HL-60 (cell line): ENCODE data around the gene LGR6.

Experiments
- DNase-seq, 2 experiments: peaks; one replicate each; pipeline ENCODE4 v3.0.0-alpha.2; 2010 to 2020; ENCODE audit warnings: low read depth in 1 of 2, low spot score in 1 of 2
- H3K27ac ChIP-seq: fragments of 250-450 bp; sonication (Bioruptor Pico); replicated peaks from 2 replicates; pipeline ENCODE4 v1.5.1; 2020; ENCODE audit warnings: mild to moderate bottlenecking, moderate library complexity
- H3K27me3 ChIP-seq: fragments of 250-450 bp; sonication (Bioruptor Pico); 2 replicates; pipeline ENCODE4 v1.5.1; 2021; ENCODE audit warnings: mild to moderate bottlenecking, moderate library complexity; ENCODE audit not compliant: insufficient read depth, poor library complexity, severe bottlenecking
- H3K4me3 ChIP-seq: replicated peaks from 2 replicates; pipeline ENCODE4 v1.5.1; 2011; ENCODE audit warnings: mild to moderate bottlenecking, control low read depth, low read length; ENCODE audit not compliant: insufficient read depth
- GABPA ChIP-seq: IDR thresholded peaks from 2 replicates; pipeline ENCODE4 v1.6.1; 2012; ENCODE audit warnings: low read depth
- POLR2AphosphoS5 ChIP-seq: IDR thresholded peaks from 2 replicates; pipeline ENCODE4 v1.6.1; 2012; ENCODE audit warnings: low read depth
- SPI1 ChIP-seq: IDR thresholded peaks from 2 replicates; pipeline ENCODE4 v1.6.1; 2012; ENCODE audit warnings: low read depth, mild to moderate bottlenecking, borderline replicate concordance
- TF ChIP-seq, protein P1 (sequence below): IDR thresholded peaks from 2 replicates; pipeline ENCODE4 v1.6.1; 2012; ENCODE audit warnings: low read depth; ENCODE audit not compliant: insufficient replicate concordance
- TF ChIP-seq, protein P2 (sequence below): IDR thresholded peaks from one replicate; pipeline ENCODE4 v1.5.1; 2011; ENCODE audit warnings: low read length, control low read depth, inconsistent platforms; ENCODE audit not compliant: insufficient read depth

Gene LGR6

DNA sequence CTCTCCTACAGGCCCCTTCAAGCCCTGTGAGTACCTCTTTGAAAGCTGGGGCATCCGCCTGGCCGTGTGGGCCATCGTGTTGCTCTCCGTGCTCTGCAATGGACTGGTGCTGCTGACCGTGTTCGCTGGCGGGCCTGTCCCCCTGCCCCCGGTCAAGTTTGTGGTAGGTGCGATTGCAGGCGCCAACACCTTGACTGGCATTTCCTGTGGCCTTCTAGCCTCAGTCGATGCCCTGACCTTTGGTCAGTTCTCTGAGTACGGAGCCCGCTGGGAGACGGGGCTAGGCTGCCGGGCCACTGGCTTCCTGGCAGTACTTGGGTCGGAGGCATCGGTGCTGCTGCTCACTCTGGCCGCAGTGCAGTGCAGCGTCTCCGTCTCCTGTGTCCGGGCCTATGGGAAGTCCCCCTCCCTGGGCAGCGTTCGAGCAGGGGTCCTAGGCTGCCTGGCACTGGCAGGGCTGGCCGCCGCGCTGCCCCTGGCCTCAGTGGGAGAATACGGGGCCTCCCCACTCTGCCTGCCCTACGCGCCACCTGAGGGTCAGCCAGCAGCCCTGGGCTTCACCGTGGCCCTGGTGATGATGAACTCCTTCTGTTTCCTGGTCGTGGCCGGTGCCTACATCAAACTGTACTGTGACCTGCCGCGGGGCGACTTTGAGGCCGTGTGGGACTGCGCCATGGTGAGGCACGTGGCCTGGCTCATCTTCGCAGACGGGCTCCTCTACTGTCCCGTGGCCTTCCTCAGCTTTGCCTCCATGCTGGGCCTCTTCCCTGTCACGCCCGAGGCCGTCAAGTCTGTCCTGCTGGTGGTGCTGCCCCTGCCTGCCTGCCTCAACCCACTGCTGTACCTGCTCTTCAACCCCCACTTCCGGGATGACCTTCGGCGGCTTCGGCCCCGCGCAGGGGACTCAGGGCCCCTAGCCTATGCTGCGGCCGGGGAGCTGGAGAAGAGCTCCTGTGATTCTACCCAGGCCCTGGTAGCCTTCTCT lies 124.6 kb downstream of the LGR6 start:
- H3K4me3 ChIP-seq = no peak overlapping the region
- DNase-seq = no peak
- H3K27me3 ChIP-seq = peaks cover 7% of the 10 kb centered on the region
- H3K27ac ChIP-seq = no peak overlapping the region
- TF ChIP-seq, protein P1, sequence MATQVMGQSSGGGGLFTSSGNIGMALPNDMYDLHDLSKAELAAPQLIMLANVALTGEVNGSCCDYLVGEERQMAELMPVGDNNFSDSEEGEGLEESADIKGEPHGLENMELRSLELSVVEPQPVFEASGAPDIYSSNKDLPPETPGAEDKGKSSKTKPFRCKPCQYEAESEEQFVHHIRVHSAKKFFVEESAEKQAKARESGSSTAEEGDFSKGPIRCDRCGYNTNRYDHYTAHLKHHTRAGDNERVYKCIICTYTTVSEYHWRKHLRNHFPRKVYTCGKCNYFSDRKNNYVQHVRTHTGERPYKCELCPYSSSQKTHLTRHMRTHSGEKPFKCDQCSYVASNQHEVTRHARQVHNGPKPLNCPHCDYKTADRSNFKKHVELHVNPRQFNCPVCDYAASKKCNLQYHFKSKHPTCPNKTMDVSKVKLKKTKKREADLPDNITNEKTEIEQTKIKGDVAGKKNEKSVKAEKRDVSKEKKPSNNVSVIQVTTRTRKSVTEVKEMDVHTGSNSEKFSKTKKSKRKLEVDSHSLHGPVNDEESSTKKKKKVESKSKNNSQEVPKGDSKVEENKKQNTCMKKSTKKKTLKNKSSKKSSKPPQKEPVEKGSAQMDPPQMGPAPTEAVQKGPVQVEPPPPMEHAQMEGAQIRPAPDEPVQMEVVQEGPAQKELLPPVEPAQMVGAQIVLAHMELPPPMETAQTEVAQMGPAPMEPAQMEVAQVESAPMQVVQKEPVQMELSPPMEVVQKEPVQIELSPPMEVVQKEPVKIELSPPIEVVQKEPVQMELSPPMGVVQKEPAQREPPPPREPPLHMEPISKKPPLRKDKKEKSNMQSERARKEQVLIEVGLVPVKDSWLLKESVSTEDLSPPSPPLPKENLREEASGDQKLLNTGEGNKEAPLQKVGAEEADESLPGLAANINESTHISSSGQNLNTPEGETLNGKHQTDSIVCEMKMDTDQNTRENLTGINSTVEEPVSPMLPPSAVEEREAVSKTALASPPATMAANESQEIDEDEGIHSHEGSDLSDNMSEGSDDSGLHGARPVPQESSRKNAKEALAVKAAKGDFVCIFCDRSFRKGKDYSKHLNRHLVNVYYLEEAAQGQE = no peak
- TF ChIP-seq GABPA = no peak
- TF ChIP-seq SPI1 = no peak
- TF ChIP-seq POLR2AphosphoS5 = no peak
- TF ChIP-seq, protein P2, sequence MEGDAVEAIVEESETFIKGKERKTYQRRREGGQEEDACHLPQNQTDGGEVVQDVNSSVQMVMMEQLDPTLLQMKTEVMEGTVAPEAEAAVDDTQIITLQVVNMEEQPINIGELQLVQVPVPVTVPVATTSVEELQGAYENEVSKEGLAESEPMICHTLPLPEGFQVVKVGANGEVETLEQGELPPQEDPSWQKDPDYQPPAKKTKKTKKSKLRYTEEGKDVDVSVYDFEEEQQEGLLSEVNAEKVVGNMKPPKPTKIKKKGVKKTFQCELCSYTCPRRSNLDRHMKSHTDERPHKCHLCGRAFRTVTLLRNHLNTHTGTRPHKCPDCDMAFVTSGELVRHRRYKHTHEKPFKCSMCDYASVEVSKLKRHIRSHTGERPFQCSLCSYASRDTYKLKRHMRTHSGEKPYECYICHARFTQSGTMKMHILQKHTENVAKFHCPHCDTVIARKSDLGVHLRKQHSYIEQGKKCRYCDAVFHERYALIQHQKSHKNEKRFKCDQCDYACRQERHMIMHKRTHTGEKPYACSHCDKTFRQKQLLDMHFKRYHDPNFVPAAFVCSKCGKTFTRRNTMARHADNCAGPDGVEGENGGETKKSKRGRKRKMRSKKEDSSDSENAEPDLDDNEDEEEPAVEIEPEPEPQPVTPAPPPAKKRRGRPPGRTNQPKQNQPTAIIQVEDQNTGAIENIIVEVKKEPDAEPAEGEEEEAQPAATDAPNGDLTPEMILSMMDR = no peak

DNA sequence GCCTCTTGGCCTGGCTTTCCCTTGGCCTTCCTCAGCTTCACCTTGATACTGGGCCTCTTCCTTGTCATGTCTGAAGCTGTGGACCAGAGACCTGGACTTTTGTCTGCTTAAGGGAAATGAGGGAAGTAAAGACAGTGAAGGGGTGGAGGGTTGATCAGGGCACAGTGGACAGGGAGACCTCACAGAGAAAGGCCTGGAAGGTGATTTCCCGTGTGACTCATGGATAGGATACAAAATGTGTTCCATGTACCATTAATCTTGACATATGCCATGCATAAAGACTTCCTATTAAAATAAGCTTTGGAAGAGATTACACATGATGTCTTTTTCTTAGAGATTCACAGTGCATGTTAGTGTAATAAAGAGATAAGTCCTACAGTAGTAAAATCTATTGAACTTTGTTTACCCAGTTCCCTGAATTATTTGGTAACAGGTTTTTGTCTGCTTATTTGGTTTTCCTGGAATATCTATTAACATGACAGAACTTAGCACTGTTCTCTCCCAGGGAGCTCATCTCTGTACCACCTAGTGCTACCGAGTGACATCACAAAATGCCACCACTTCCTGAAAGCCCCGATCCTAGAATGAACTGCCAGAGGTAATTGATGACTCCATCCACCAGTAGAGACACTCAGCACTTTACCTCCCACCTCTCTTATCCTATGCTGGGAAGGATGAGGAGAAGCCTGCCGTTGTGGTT lies 125.9 kb downstream of the LGR6 start:
- no peak overlapping the region for H3K4me3 ChIP-seq
- peaks cover 4% of the 10 kb centered on the region for H3K27me3 ChIP-seq
- H3K27ac ChIP-seq = no peak overlapping the region
- TF ChIP-seq SPI1 (no peak), POLR2AphosphoS5 (no peak)
- DNase-seq = no peak

DNA sequence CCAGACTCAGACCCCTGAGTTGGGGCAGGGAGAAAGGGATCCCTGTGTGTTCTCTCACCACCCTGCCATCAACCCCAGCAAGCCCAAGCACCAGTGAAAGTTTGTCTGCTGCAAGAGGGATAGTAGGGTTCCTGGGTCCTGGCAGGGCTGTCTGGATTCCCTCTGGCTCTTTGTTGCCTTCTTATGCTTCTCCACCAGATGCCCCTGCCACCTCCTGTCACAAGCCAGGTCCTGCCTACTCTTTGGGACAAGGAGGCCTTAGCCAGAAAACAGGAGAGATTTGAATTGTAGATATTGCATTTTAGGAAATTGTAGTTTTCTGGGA lies 126.4 kb downstream of the LGR6 start:
- TF ChIP-seq, protein P1 = no peak
- TF ChIP-seq GABPA = no peak
- TF ChIP-seq, protein P2 = no peak
- TF ChIP-seq SPI1 = no peak
- no peak for TF ChIP-seq POLR2AphosphoS5
- no peak for DNase-seq
- Histone ChIP-seq H3K4me3 (no peak overlapping the region), H3K27me3 (peaks cover 4% of the 10 kb centered on the region), H3K27ac (no peak overlapping the region)

DNA sequence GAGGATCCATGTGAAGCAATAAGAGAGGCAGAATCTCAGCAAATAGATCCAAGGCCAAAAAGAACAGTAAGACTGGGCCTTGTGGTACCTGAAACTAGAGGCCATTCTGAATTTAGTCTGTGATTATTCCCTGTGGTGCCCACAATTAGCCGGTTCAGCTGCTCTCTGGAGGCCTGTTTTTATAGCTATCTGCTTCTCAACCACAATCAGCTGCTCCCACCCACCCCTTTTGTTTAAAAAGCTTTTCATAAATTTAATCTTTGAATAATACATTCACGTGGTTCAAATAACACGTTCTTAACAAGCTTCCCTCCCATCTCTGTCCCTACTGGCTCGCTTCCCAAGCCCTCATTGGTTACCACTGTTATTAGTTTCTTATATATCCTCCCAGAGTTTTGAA lies 130.1 kb downstream of the LGR6 start:
- DNase-seq = no peak
- TF ChIP-seq SPI1 (no peak), POLR2AphosphoS5 (no peak), GABPA (no peak)
- TF ChIP-seq, protein P2 = no peak
- TF ChIP-seq, protein P1 = no peak
- Histone ChIP-seq H3K27ac (no peak overlapping the region), H3K27me3 (no peaks in the 10 kb centered on the region), H3K4me3 (no peak overlapping the region)
